Amygdala (tissue), 56 donors: ENCODE data around the gene SPOCK3.
"Not testable (repeated sequence)": the region's sequence is repeated elsewhere in the genome, so short reads cannot be mapped to it uniquely, and the experiment has no call there.

Experiments used
- DNase-seq, 56 donors: peaks; one replicate each; lab custom pipeline; 2025; lab: John Stamatoyannopoulos, UW

SPOCK3 gene

DNA sequence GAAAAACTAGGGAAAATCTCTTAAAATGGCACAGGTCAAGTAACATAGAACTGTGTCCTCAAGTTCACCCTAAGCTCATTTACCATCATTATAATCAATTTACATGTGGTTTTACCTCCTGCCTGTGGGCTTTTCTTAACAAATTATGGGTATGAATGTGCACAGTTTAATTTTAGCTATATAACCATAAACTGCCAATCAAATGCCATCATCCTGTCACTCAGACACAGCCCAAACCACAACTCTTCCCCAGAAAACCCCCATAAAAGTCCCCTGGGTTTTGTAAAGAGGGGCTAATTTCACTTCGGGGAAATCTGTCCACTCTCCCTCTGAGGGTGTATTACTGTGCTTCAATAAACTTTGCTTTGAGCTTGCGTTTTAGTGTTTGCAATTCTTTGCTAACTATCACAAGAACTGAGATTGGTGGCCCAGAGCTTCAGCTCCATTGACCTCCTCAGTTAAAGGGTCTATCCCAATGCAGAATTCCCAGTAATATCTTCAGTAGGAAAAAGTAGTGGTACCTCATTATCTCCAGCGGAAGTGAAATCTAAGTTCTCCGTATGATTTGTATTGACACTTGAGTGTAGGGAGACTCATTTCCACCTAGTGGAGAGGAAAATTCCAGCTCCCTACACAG lies 394.6 kb downstream of the SPOCK3 start:
- no peak for DNase-seq

DNA sequence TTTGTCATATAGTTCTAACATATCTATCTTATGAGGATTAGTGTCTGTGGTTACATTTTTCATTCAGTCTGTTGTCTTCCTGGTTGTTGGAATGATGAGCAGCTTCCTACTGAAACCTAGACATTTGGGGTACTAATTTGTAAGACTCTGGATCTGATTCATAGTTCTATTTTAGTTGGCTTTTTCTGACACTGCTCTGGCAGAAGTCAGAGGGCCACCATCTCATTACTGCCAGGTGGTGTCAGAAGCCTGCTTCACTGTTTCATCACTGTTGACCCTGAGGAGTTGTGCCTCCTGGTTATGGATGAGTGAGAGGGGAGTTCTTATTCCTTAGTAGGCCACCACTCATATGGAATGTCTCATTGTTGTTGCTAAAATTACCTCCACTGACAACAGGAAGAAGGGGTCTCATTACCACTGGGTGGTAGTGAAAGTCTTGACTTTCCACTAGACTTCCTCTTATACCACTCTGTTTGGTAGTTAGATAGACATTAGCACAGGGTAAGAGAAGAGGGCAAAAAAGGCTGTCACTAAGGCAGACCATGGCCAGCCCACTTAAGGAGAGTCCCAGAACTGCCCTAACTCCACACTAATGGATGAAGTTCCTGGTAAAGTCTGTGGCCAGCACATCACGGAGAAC lies 395.2 kb downstream of the SPOCK3 start:
- no peak for DNase-seq

DNA sequence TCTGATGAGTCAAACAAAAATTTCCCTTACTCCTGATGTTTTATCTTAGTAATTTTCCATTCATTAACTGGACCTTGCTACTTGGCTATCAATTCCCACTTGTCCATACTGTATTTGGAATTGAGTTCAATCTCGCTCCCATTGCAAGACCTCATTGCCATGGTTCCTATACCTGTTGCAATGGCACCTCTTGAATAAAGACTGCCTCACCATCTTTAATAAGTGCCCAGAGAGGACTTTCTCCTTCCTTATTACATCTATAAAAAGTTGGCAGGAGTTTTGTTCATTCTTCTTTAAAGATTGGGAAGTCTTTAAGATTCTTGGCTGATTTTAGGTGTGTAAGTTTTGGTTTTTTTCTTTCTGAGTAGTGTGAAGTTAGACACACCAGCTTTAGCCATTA lies 397.4 kb downstream of the SPOCK3 start:
- no peak for DNase-seq

DNA sequence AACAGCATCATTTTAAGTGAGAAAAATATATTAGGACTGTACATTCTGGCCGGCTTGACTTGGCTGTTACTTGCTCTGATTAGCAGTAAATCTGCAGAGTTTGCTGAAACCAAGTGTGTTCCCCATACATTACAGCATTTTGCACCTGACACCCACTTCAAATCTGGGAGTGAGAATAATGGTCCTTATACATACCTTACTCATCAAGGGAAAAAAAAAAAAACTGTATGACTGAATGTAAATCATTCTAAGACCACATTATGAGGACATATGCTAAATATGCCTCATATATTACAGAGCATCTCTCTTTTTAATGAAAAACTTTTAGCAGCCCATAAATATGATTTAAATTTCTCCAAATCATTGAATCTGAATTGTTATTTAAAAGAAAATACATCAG lies 406.7 kb downstream of the SPOCK3 start:
- no peak for DNase-seq

DNA sequence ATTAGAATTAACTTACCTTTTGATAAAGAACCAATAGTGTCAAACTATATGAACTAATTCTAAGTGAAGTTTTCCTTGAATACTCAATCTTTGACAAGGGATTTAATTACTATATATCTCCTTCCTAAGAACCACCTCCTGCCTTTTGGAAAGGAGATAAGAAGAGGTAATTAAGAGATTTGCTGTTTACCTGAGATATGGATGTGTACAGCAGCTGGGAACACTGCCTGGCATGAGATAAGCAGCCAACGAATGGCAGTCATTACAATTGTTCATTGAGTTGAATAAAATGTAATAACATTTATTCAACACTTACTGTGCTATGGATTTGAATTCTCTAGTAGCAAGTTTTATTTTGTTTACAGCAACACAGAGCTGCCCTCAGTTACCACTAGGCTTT lies 407.1 kb downstream of the SPOCK3 start:
- no peak for DNase-seq

DNA sequence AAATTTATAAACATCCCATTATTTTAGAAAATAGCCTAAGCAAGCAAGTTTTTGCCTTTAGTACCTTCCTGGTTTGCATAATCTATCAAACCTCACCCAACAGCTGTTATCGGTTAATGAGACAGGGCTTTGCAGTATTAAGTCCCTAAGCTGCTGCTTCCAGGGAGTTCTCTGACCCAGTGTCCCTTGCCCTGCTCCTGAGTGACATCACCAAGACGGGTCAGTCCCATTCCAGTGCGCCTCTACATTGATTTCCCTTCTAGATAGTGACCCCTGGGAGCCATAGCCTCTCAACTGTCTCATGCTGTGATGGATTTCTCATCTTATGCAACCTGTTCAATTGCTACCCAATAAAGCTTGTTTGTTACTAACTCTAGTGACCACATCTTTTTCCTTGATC lies 410.4 kb downstream of the SPOCK3 start:
- no peak for DNase-seq

DNA sequence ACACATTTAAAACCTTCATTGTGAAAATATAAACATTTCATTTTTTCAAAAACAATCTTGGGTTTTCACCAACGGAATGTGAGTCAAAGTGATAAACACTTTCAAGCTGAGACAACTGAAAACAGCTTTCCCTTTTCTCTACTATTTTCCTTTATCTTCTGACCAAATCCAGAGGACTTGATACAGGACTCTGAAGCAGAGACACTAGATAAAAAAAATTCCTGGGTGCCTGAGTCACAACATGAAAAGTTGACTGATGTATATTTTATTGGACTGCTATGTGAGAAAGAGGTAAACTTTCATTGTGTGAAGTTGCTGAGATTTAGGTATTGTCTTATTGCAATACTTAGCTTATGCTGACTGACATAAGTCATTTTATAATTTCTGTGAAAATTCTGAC lies 411.2 kb downstream of the SPOCK3 start:
- DNase-seq = no peak

DNA sequence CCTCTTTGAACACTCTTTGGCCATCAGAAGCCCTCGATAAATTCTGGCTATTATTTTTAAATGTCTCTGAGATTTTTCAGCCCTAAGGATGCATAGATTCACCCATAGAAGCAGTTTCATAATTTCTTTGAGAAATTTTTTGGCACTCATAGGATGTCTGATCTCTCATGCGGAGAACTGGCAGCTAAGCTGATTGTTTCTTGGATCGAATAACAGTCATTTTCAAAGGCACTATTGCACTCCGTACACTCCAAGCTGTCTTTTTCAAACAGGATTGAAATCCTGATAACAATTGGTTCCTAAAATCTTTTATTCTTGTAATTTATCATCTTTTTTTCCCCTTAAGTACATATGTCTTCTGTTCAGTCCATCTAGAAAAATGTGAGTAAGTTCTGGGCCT lies 411.9 kb downstream of the SPOCK3 start:
- DNase-seq = no peak

DNA sequence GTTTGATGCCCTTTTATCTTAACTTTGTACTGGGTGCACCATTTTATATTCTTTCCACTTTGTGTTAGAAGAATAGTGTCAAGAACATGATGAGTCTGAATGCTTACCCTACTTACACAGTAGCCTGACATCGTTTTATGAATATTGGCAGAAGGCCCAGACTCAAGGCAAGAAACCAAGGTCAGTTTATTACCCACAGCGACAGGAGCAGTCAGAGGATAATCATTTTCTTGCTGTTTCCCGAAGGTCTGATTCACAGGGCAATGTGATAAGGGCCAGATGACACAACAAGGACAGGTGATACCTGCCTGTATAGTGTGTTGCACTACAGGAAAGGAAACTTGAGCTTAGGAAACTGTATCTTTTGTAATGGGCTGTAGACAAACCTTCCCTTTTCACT lies 417.4 kb downstream of the SPOCK3 start:
- no peak for DNase-seq

DNA sequence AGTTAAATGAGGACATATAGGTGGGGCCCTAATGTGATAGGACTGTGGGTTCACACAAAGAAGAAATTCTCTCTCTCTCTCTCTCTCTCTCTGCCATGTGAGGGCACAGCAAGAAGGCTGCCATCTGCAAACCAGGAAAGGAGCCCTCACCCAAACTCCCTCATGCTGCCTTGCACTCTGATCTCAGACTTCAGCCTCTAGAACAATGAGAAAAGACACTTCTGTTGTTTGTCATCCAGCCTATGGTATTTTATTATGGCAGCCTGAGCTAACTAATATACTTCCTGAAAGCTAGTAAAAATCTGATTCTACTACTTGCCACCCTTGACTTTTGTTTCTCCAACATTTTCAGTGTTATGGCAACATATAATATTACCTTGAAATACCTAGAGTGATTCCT lies 425.9 kb downstream of the SPOCK3 start:
- no peak for DNase-seq

DNA sequence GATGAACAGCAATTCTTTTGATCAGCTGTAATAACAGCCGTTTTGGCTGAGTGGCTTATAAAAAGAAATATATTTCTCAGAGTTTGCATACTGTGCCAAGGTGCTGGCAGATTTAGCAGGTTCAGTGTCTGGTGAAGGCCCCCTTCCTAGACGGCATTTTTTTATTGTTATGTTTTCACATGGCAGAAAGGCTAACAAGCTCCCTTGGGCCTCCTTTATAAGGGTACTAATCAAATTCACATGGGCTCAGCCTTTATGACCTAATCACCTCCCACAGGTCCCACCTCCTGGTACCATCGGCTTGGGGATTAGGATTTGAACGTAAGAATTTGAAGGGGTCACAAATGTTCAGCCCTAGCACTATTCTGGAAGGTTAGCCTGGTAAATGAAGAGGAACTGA lies 431.9 kb downstream of the SPOCK3 start:
- DNase-seq = no peak

DNA sequence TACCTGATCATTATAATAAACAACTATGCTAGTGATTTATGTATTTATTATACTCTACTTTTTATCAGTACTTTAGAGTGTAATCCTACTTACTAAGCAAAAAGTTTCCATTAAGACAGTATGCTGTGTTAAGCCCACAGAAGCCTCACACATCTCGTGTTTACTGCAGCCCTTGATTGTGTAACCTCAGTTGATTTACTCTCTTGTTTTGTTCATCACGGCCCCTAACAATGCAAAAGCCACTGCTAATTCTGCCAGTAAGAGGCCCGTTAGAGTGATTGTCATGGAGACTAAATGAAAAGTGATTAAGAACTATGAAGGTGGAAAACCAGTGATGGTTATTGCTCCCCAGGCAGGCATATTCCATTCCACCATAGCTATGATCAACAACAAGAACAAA lies 436.2 kb downstream of the SPOCK3 start:
- DNase-seq = no peak

DNA sequence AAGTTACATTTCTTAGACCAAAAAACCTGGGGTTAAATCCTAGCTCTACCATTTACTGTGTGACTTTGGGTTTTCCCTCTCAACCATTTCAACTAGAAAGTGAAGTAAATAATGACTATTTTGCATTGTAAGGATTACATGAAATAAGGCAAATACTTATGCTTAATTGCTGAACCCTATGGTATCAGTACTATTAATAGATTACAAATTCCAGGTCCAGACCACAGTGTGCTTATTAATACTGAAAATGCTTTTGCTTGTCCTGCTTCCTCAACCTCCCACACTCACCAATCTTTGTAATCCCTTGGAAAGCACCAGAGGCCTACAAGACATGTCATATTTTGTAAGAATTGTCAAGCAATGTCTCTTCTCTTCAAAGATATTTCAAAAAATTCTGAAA lies 456.5 kb downstream of the SPOCK3 start:
- DNase-seq = no peak

DNA sequence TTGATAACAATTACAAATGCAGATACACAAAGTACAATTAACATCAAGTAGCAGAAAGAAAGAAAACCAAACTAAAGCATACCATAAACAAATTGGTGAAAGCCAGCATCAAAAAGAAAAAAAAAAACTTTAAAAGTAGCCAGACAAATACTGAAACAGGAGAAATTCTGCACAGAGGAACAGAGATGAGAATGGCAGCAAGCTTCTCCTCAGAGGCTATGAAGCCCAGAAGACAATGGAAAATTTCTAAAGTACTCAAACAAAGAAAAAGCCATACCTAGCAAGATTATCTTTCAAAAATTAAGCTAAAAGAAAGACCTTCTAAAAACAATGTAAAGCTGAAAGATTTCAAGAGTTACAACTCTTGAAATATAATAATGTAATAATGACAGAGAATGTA lies 471.3 kb downstream of the SPOCK3 start:
- DNase-seq = no peak

DNA sequence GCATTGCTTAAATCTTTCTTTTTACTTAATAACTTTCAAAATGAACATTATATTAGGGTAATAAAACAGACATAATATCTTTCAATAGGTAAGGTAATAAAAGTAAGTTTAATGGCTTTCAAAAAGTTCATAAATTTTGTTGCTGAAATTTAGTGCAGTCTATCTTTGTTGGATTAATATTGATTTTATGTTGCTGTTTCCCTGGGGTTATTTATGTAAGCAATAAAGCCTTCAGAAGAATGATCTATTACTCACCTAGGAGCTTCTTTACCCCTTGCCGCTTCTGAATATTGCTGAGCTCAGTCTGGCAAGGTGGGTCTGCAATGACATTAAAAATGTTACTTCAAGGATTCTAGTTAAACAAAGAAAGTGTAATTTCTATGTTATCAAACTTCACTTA lies 492.6 kb downstream of the SPOCK3 start:
- no peak for DNase-seq

DNA sequence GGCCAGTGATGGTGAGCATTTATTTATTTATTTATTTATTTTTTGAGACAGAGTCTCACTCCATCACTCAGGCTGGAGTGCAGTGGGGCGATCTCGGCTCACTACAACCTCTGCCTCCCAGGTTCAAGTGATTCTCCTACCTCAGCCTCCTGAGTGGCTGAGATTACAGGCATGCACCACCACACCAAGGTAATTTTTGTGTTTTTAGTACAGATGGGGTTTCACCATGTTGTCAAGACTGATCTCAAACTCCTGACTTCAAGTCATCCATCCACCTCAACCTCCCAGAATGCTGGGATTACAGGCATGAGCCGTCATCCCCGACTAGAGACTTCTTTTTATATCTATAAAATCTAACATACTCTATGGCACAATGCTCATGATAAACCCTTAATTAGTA lies 495.1 kb downstream of the SPOCK3 start:
- DNase-seq = not testable (repeated sequence)

DNA sequence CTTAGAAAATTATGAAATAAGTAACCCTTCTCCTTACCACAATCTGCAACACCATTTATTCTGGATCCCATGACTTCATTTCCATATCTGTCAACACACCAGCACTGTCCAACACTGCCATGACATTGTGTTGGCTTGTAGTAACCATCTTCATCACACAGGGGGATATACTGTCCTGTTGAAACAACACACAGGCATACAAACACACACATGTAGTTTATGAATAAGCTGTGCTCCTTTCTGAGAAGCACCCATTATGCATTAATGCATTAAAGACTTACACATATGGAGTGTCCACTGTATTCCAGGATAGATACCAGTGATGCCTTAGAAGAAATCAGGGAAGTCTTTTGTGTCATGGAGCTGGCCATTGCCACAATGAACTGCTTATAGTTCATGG lies 496.9 kb downstream of the SPOCK3 start:
- no peak for DNase-seq

DNA sequence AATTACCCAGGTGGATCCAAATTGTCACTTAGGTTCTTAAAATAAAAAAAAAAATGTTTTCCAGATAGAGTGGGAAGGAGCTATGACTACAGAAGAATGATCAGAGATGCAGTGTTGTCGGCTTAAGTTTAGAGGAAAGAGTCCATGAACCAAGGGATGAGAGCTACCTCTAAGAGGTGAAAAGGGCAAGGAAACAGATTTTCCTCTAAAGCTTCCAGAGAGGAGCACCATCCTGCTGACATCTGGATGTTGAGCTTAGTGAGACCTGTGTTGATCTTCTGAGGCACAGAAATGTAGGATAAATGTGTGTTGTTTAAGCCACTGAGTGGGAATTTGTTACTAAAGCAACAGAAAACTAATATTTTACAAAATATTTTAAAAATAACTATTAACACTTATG lies 498.7 kb downstream of the SPOCK3 start:
- no peak for DNase-seq

DNA sequence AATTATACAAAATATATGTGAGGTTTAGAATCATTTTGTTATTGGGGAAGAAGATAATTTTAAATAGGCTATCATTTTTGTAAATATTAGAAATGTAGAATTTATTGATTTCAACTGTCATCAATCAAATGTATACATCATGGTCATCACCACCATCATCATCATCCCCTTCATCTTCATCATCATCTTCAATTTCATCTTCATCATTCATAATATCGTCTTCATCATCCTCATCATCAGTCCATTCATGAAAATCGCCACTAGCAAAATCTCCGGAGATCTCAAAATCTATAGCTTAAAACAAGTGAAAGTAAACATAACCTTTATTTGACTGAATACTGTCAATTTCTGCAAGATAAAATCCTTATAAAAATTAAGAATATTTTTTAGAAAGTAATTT lies 499.5 kb downstream of the SPOCK3 start:
- no peak for DNase-seq

DNA sequence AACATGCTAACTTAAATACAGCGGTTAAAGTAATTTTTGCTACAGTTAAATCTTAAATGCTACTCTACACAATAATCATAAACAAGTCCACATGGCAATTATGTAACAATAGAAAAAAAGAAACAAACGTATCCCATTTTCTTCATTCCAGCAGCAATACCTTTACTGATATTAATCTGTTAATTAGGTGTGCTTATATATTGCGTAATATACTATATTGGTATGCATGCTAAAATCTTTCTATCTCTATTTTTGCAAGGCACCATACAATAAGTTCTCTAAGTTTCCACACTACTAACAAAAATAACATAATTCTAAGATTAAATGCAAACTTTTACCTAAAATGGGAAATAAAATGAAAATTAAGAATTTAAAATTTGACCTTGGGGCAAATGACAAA lies 500.6 kb downstream of the SPOCK3 start:
- no peak for DNase-seq

DNA sequence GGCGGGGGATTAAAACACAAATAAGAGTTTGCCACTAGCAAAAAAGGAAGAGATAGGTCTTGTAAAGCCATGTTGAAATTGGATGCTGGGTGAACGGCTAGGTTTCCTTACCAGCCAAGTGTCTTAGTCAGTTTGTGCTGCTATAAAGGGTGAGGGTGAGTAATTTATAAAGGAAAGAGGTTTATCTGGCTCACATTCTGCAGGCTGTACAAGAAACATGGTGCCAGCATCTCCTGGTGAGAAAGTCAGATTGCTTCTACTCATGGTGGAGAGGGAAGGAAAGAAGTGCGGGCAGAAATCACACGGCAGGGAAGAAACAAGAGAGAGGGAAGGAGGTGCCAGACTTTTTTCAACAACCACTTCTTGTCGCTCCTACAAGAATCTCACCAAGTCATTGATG lies 507.5 kb downstream of the SPOCK3 start:
- DNase-seq = no peak

DNA sequence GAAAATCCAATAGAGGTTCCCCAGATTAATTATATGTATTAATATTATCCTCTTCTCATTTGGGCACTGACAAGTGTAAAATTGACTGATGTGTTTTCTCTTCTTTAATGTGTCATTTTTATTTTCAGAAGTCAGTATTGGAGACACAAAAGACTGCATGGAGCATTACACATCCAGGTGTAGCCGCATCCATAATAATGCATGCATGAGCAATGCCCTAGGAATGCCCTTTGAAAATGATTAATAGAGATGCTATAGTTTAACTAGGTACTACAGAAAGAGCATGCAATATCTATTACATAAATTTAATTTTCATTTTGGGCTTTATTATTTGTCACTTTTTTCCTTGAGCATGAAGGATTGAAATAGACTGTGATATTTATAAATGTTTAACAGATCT lies 509.9 kb downstream of the SPOCK3 start:
- no peak for DNase-seq
